ENCODE data around the gene UBA1. TPM values are rescaled to one million over a fixed set of nuclear protein-coding genes. Genes with fewer than 3 reads are reported as not detected.

Gene UBA1
- total and polyA plus RNA-seq, 2 of the 13 experiments (the other 11 are each of a cell fraction or from before 2014, with no cell fraction given), result 93.3 to 129 TPM

DNA sequence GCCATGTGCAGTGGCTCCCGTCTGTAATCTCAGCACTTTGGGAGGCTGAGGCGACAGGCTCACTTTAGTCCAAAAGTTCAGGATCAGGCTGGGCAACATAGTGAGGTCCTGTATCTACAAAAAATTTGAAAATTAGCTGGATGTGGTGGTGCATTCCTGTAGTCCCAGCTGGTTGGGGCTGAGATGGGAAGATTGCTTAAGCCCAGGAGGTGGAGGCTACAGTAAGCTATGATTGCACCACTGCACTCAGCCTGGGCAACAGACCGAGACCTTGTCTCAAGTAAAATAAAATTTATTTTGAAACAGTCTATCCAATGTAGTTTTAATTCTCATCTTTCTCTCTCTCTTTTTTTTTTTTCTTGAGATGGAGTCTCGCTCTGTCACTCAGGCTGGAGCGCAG, 27.5 kb upstream of the UBA1 start:
- no peaks in the 10 kb centered on the region for H3K9me3 ChIP-seq (ENCODE audit: low read length)
- peaks cover 31% of the 10 kb centered on the region for H3K4me1 ChIP-seq (ENCODE audit: insufficient read depth, low read length)
- H3K4me2 ChIP-seq (ENCODE audit: low read depth, low read length), result no peak overlapping the region
- intact Hi-C loops (cut with micrococcal nuclease; ENCODE audit: unreplicated experiment), result no loop called here
- TF ChIP-seq ZNF253 (CRISPR knock-in tag; IDR thresholded peaks at IDR 0.05; ENCODE audit: borderline replicate concordance) (no peak), NFRKB (IDR thresholded peaks at IDR 0.05) (no peak)
- BruUV-seq (replicated peaks), result no TSS peak
- no peaks in the 10 kb centered on the region for H4K20me1 ChIP-seq (ENCODE audit: insufficient read depth, low read length)
- ATAC-seq, result no peak
- peaks cover 24% of the 10 kb centered on the region for H3K79me2 ChIP-seq (ENCODE audit: insufficient read depth, low read length)
- H2AFZ ChIP-seq (ENCODE audit: low read length), result no peak overlapping the region
- POLR2A ChIA-PET, result interaction anchor here (0.8 kb wide), 1 partner anchor 21 kb away, joined by 3 read pairs; the partner anchor contains the start of gene RBM10
- FAIRE-seq, result no peak
- no peak for DNase-seq (ENCODE audit: low spot score)
- CTCF ChIA-PET (ENCODE audit: low intra/inter-chr PET ratio, low total read pairs), result no interaction called here
- no peak overlapping the region for H3K27ac ChIP-seq (ENCODE audit: extremely low read length, insufficient read depth, low read length)
- no peak overlapping the region for H3K4me3 ChIP-seq (replicated peaks in 1 of 3; ENCODE audit: insufficient read depth in 1 of 3, low read depth in 2 of 3, low read length in 3 of 3)
- no peak overlapping the region for H3K9ac ChIP-seq (ENCODE audit: insufficient read depth, low read depth, low read length)
- WGBS (ENCODE audit: low lambda C conversion rate), result 95% methylated on average over 5 of the region's 5 CpGs
- in situ Hi-C loops (cut with HindIII; ENCODE audit: extremely low pct_ligation_motif_present, low pct_unique_long_range_greater_than_20kb), result no loop called here
- no peaks in the 10 kb centered on the region for H3K27me3 ChIP-seq (ENCODE audit: control insufficient read depth in 1 of 2, insufficient read depth in 2 of 2, low read length in 2 of 2)
- H3K36me3 ChIP-seq (replicated peaks in 1 of 2; ENCODE audit: control insufficient read depth in 1 of 2, insufficient read depth in 2 of 2, low read length in 2 of 2), result peaks cover 2 to 4% of the 10 kb centered on the region in 2 experiments; a peak in 2 of 5 replicates

DNA sequence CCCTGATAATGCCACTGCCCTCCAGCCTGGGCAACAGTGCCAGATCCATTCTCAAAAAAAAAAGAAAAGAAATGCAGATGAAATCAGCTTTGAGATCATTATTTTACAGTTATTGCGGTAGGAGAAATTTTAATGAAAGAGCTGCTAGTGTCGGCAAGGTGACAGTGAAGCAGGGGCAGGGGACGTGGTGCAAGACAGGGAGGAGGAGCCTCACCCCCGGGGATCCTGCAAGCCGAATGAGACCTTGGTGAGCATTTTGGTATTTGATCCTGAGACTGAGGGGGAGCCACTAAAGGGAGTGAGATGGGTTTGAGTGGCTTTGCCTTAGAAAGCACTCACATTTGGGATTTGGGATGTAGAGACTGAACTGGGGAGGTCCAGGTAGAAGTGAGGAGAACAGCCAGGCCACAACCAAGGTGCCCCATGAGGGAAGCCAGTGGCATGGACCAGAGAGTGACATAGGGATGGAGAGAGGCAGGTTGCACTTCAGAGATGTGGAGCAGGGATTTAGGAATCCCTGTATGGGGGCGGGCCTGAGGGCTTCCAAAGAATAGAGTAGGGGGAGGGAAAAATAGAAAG, 25.0 kb upstream of the UBA1 start:
- in situ Hi-C loops (cut with HindIII; ENCODE audit: extremely low pct_ligation_motif_present, low pct_unique_long_range_greater_than_20kb) (no loop called here), intact Hi-C loops (cut with micrococcal nuclease; ENCODE audit: unreplicated experiment) (no loop called here)
- ChIA-PET POLR2A (no interaction called here), CTCF (ENCODE audit: low intra/inter-chr PET ratio, low total read pairs) (no interaction called here)
- peaks cover 10% of the 10 kb centered on the region for H3K4me1 ChIP-seq (ENCODE audit: insufficient read depth, low read length)
- no peaks in the 10 kb centered on the region for H3K9me3 ChIP-seq (ENCODE audit: low read length)
- no peaks in the 10 kb centered on the region for H3K27me3 ChIP-seq (ENCODE audit: control insufficient read depth in 1 of 2, insufficient read depth in 2 of 2, low read length in 2 of 2)
- no peak overlapping the region for H2AFZ ChIP-seq (ENCODE audit: low read length)
- no peak for FAIRE-seq
- no peak overlapping the region for H3K4me2 ChIP-seq (ENCODE audit: low read depth, low read length)
- no peak overlapping the region for H3K4me3 ChIP-seq (replicated peaks in 1 of 3; ENCODE audit: insufficient read depth in 1 of 3, low read depth in 2 of 3, low read length in 3 of 3)
- H3K27ac ChIP-seq (ENCODE audit: extremely low read length, insufficient read depth, low read length), result no peak overlapping the region
- ATAC-seq, result no peak
- peaks cover 12% of the 10 kb centered on the region for H3K79me2 ChIP-seq (ENCODE audit: insufficient read depth, low read length)
- DNase-seq (ENCODE audit: low spot score), result no peak
- no TSS peak for BruUV-seq (replicated peaks)
- H3K9ac ChIP-seq (ENCODE audit: insufficient read depth, low read depth, low read length), result no peak overlapping the region
- 96% methylated on average over 6 of the region's 6 CpGs for WGBS (ENCODE audit: low lambda C conversion rate)
- H3K36me3 ChIP-seq (replicated peaks in 1 of 2; ENCODE audit: control insufficient read depth in 1 of 2, insufficient read depth in 2 of 2, low read length in 2 of 2), result peaks cover 9 to 12% of the 10 kb centered on the region in 2 experiments; a peak in 4 of 5 replicates
- no peaks in the 10 kb centered on the region for H4K20me1 ChIP-seq (ENCODE audit: insufficient read depth, low read length)
- TF ChIP-seq, protein P1, sequence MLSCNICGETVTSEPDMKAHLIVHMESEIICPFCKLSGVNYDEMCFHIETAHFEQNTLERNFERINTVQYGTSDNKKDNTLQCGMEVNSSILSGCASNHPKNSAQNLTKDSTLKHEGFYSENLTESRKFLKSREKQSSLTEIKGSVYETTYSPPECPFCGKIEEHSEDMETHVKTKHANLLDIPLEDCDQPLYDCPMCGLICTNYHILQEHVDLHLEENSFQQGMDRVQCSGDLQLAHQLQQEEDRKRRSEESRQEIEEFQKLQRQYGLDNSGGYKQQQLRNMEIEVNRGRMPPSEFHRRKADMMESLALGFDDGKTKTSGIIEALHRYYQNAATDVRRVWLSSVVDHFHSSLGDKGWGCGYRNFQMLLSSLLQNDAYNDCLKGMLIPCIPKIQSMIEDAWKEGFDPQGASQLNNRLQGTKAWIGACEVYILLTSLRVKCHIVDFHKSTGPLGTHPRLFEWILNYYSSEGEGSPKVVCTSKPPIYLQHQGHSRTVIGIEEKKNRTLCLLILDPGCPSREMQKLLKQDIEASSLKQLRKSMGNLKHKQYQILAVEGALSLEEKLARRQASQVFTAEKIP (CRISPR knock-in tag; IDR thresholded peaks at IDR 0.05; ENCODE audit: borderline replicate concordance), result no peak
- no peak for TF ChIP-seq HNRNPK (IDR thresholded peaks at IDR 0.05; ENCODE audit: low read depth, low read length, poor library complexity, severe bottlenecking)
- TF ChIP-seq, protein P2, sequence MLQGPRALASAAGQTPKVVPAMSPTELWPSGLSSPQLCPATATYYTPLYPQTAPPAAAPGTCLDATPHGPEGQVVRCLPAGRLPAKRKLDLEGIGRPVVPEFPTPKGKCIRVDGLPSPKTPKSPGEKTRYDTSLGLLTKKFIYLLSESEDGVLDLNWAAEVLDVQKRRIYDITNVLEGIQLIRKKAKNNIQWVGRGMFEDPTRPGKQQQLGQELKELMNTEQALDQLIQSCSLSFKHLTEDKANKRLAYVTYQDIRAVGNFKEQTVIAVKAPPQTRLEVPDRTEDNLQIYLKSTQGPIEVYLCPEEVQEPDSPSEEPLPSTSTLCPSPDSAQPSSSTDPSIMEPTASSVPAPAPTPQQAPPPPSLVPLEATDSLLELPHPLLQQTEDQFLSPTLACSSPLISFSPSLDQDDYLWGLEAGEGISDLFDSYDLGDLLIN (CRISPR knock-in tag; IDR thresholded peaks at IDR 0.05; ENCODE audit: borderline replicate concordance), result no peak
- TF ChIP-seq PAX8 (CRISPR knock-in tag; IDR thresholded peaks at IDR 0.05; ENCODE audit: borderline replicate concordance), result no peak
- TF ChIP-seq, protein P3, sequence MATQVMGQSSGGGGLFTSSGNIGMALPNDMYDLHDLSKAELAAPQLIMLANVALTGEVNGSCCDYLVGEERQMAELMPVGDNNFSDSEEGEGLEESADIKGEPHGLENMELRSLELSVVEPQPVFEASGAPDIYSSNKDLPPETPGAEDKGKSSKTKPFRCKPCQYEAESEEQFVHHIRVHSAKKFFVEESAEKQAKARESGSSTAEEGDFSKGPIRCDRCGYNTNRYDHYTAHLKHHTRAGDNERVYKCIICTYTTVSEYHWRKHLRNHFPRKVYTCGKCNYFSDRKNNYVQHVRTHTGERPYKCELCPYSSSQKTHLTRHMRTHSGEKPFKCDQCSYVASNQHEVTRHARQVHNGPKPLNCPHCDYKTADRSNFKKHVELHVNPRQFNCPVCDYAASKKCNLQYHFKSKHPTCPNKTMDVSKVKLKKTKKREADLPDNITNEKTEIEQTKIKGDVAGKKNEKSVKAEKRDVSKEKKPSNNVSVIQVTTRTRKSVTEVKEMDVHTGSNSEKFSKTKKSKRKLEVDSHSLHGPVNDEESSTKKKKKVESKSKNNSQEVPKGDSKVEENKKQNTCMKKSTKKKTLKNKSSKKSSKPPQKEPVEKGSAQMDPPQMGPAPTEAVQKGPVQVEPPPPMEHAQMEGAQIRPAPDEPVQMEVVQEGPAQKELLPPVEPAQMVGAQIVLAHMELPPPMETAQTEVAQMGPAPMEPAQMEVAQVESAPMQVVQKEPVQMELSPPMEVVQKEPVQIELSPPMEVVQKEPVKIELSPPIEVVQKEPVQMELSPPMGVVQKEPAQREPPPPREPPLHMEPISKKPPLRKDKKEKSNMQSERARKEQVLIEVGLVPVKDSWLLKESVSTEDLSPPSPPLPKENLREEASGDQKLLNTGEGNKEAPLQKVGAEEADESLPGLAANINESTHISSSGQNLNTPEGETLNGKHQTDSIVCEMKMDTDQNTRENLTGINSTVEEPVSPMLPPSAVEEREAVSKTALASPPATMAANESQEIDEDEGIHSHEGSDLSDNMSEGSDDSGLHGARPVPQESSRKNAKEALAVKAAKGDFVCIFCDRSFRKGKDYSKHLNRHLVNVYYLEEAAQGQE (IDR thresholded peaks at IDR 0.05; ENCODE audit: borderline replicate concordance in 1 of 2, low read depth in 1 of 2, low read length in 2 of 2), result no peak
- TF ChIP-seq SP1 (IDR thresholded peaks at IDR 0.05), result no peak
- TF ChIP-seq SP1 (CRISPR knock-in tag; IDR thresholded peaks at IDR 0.05), result no peak
- TF ChIP-seq THYN1 (CRISPR knock-in tag; IDR thresholded peaks at IDR 0.05; ENCODE audit: borderline replicate concordance, low read depth), result no peak
- no peak for TF ChIP-seq MAF1 (CRISPR knock-in tag; IDR thresholded peaks at IDR 0.05; ENCODE audit: borderline replicate concordance)
